ENCODE measurements around the gene NCOR1. TPM values are rescaled to one million over a fixed set of nuclear protein-coding genes. Genes with fewer than 3 reads are reported as not detected.
A peak's percentile ranks its signal among the peaks of the same experiment; 100 is the strongest.

NCOR1 gene
- total and polyA plus RNA-seq, 9 of the 15 experiments (the other 6 are each of a cell fraction or from before 2014, with no cell fraction given): 20.2 to 66.5 (median 50.9) TPM

GRCh38 chr17:15999141-15999973 is 216.0 kb downstream of the NCOR1 start, which contains the start of the genes TTC19 and ZSWIM7 (continued):
- TF ChIP-seq, protein P1, sequence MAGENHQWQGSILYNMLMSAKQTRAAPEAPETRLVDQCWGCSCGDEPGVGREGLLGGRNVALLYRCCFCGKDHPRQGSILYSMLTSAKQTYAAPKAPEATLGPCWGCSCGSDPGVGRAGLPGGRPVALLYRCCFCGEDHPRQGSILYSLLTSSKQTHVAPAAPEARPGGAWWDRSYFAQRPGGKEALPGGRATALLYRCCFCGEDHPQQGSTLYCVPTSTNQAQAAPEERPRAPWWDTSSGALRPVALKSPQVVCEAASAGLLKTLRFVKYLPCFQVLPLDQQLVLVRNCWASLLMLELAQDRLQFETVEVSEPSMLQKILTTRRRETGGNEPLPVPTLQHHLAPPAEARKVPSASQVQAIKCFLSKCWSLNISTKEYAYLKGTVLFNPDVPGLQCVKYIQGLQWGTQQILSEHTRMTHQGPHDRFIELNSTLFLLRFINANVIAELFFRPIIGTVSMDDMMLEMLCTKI (IDR thresholded peaks at IDR 0.05; ENCODE audit: partially characterized antibody): no peak
- no peak for TF ChIP-seq CHD4 (IDR thresholded peaks at IDR 0.05; ENCODE audit: insufficient read depth, insufficient replicate concordance, low read depth, low read length, poor library complexity, severe bottlenecking)
- no peak for TF ChIP-seq FUS (optimal IDR thresholded peaks at IDR 0.05; ENCODE audit: low read depth, low read length)
- TF ChIP-seq TCFL5 (CRISPR knock-in tag; conservative IDR thresholded peaks at IDR 0.05): no peak
- TF ChIP-seq MTF1 (CRISPR knock-in tag; IDR thresholded peaks at IDR 0.05; ENCODE audit: borderline replicate concordance): no peak
- no peak for TF ChIP-seq TSC22D4 (tag; IDR thresholded peaks at IDR 0.05)
- TF ChIP-seq, protein P2, sequence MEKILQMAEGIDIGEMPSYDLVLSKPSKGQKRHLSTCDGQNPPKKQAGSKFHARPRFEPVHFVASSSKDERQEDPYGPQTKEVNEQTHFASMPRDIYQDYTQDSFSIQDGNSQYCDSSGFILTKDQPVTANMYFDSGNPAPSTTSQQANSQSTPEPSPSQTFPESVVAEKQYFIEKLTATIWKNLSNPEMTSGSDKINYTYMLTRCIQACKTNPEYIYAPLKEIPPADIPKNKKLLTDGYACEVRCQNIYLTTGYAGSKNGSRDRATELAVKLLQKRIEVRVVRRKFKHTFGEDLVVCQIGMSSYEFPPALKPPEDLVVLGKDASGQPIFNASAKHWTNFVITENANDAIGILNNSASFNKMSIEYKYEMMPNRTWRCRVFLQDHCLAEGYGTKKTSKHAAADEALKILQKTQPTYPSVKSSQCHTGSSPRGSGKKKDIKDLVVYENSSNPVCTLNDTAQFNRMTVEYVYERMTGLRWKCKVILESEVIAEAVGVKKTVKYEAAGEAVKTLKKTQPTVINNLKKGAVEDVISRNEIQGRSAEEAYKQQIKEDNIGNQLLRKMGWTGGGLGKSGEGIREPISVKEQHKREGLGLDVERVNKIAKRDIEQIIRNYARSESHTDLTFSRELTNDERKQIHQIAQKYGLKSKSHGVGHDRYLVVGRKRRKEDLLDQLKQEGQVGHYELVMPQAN (IDR thresholded peaks at IDR 0.05; ENCODE audit: borderline replicate concordance): peak; percentile 75; the same call in 1 of the 2 replicates
- TF ChIP-seq XRCC5 (IDR thresholded peaks at IDR 0.05; ENCODE audit: low read depth, low read length): no peak
- TF ChIP-seq JUNB (CRISPR knock-in tag; conservative IDR thresholded peaks at IDR 0.05): no peak
- TF ChIP-seq NFE2 (IDR thresholded peaks at IDR 0.05; ENCODE audit: low read depth): no peak
- no peak for TF ChIP-seq CAMTA2 (CRISPR knock-in tag; conservative IDR thresholded peaks at IDR 0.05)
- no peak; the same call in 1 of the 2 replicates for TF ChIP-seq ZNF263 (CRISPR knock-in tag; IDR thresholded peaks at IDR 0.05; ENCODE audit: borderline replicate concordance)
- TF ChIP-seq CC2D1A (IDR thresholded peaks at IDR 0.05): peak; percentile 57; the same call in 1 of the 2 replicates
- TF ChIP-seq RFX5 (IDR thresholded peaks at IDR 0.05; ENCODE audit: low read depth, low read length): no peak
- TF ChIP-seq ZNF445 (CRISPR knock-in tag; IDR thresholded peaks at IDR 0.05; ENCODE audit: low read depth): no peak
- no peak for TF ChIP-seq TEAD4 (IDR thresholded peaks at IDR 0.05; ENCODE audit: low read length)
- 0 out of 2 replicates have a peak, but pooled peaks have one; percentile 33 for TF ChIP-seq TEAD4 (CRISPR knock-in tag; IDR thresholded peaks at IDR 0.05; ENCODE audit: borderline replicate concordance)
- TF ChIP-seq, protein P3, sequence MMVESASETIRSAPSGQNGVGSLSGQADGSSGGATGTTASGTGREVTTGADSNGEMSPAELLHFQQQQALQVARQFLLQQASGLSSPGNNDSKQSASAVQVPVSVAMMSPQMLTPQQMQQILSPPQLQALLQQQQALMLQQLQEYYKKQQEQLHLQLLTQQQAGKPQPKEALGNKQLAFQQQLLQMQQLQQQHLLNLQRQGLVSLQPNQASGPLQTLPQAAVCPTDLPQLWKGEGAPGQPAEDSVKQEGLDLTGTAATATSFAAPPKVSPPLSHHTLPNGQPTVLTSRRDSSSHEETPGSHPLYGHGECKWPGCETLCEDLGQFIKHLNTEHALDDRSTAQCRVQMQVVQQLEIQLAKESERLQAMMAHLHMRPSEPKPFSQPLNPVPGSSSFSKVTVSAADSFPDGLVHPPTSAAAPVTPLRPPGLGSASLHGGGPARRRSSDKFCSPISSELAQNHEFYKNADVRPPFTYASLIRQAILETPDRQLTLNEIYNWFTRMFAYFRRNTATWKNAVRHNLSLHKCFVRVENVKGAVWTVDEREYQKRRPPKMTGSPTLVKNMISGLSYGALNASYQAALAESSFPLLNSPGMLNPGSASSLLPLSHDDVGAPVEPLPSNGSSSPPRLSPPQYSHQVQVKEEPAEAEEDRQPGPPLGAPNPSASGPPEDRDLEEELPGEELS (CRISPR knock-in tag; IDR thresholded peaks at IDR 0.05; ENCODE audit: borderline replicate concordance): peak; percentile 56; the same call in 1 of the 2 replicates
- TF ChIP-seq PRPF4 (IDR thresholded peaks at IDR 0.05; ENCODE audit: insufficient read depth, low read depth, low read length, poor library complexity, severe bottlenecking): no peak
- TF ChIP-seq CCAR2 (IDR thresholded peaks at IDR 0.05; ENCODE audit: low read depth, low read length): no peak
- 0 out of 2 replicates have a peak, but pooled peaks have one; percentile 16 for TF ChIP-seq FOXJ2 (tag; IDR thresholded peaks at IDR 0.05)
- no peak for TF ChIP-seq ZNF766 (CRISPR knock-in tag; conservative IDR thresholded peaks at IDR 0.05)
